ENCODE measurements around the gene UBE2J2.
"Not testable (repeated sequence)": the region's sequence is repeated elsewhere in the genome, so short reads cannot be mapped to it uniquely, and the experiment has no call there.

Gene UBE2J2

DNA sequence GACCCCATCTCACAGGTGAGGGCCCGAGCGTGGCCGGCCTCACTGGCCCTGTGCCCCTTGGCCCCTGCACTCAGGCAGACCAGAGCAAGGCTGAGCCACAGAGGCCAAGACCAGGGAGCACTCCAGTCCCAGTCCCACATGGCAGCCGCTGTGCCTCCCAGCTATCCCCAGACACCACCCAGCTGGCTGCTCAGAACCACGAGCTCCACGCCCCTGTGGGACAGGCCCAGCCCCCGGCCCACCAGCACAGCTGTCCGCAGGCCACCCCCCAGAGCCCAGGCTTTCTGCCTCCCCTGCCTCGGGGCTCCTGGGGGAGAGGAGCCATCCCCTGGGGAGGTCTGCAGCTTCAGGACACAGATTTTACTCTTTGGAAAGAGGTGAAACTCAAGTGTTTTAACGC lies 18.0 kb downstream of the UBE2J2 start:
- DNase-seq (ENCODE audit: low spot score) = no peak

DNA sequence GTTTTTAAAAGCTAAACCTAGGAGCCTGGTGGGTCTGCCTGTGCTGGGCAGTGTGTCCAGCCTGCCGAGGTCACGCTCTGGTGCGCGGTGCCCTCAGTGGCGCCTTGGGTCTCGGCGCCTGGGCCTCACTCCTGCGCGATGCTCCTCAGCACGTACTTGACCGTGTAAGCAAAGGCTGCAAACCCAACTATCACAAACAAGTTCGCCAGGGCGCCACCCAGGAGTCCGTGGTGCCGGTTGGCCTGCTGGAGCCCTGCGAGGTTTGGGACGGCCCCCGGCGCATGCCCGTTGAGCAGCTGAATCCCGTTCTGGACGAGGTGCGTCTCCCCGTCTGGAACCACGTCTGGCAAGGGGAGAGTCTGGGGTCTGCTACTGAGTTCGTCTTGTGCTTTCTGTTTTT lies 18.6 kb downstream of the UBE2J2 start:
- DNase-seq (ENCODE audit: low spot score) = no peak

- no peak for DNase-seq (ENCODE audit: low spot score)
Measured at GRCh38 chr1:1254667-1254998, 19.0 kb downstream of the UBE2J2 start.

DNA sequence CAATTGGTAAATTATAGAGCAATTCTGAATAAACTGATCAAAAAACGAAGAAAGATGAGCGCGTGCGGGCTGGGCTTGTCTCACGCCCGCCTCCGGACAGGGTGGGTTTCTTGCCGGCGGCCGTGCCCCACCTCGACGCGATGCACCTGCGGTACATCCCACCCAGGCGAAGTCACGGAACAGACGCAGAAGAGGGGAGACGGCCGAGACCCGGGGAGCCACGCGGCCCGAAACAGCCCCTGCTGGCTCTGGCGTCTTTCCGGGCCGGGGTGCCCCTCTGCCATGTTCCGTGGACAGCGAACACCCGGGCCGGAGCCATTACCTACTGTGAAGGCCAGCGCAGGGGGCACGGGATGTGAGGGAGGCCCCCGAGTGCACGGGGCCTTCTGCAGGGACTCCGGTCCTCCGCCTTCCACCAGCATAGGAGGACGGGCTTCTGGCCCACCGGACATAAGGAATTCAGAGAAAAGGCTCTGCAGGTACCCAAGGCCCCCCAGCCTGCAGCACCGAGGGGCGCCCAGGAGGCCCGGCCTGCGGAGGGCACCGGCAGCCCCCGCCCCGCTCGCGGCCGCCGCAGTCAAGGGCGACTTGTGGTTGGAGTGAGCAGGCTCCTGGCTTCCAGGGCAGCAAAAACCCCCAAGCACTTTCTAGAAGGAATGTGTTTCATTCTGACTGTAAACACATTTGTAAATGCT lies 19.5 kb downstream of the UBE2J2 start:
- no peak for DNase-seq (ENCODE audit: low spot score)

- DNase-seq (ENCODE audit: low spot score) = no peak
Measured at GRCh38 chr1:1253314-1253713, 20.3 kb downstream of the UBE2J2 start.

- DNase-seq (ENCODE audit: low spot score) = no peak
Measured at GRCh38 chr1:1250786-1251284, 22.8 kb downstream of the UBE2J2 start.

DNA sequence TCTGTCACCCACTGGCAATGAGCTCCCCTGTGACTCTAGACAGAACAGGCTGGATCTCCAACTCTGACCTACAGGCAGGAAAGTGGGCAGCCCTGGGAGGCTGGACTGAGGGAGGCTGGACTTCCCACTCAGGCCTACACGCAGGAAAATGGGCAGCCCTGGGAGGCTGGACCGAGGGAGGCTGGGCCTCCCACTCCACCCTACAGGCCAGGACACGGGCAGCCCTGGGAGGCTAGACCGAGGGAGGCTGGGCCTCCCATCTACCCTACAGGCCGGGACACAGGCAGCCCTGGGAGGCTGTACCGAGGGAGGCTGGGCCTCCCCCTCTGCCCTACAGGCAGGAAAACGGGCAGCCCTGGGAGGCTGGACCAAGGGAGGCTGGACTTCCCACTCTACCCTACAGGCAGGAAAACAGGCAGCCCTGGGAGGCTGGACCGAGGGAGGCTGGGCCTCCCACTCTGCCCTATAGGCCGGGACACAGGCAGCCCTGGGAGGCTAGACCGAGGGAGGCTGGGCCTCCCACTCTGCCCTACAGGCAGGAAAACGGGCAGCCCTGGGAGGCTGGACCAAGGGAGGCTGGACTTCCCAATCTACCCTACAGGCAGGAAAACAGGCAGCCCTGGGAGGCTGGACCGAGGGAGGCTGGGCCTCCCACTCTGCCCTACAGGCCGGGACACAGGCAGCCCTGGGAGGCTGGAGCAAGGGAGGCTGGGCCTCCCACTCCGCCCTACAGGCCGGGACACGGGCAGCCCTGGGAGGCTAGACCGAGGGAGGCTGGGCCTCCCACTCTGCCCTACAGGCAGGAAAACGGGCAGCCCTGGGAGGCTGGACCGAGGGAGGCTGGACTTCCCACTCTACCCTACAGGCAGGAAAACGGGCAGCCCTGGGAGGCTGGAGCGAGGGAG lies 25.4 kb downstream of the UBE2J2 start:
- DNase-seq (ENCODE audit: low spot score) = not testable (repeated sequence)

DNA sequence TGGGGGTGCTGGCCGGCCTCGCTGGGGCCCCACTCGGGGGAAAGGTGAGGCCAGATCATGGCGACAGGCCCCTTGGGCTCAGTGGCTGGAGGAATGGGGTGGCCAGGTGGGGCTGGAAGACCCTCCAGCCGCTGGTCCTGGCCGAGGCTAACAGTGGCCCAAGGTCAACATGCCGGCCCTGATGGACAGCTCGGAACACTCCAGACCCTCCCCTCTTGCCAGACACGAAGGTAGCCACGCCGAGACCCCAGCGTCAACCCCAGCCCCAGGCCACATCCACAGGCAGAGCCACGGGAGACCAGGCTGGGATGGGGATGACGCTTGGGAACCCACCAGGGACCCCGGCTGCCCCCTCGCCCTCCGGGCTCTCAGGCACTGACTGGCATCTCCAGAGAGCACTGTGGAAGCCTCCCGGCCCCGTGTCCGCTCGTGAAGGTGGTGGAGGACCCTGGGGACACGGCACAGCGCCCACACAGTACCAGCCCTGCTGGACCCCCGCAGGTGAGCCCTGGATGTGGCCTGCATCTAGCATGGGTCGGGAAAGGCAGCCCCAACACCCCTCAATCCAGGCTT lies 26.2 kb downstream of the UBE2J2 start:
- no peak for DNase-seq (ENCODE audit: low spot score)

GRCh38 chr1:1246577-1247340 lies 26.9 kb downstream of the UBE2J2 start, which contains the start of gene C1QTNF12:
TSS of gene C1QTNF12 (minus strand) at chr1:1246722. CDS start at chr1:1246690, 32 bp downstream.
- DNase-seq (ENCODE audit: low spot score) = no peak

DNA sequence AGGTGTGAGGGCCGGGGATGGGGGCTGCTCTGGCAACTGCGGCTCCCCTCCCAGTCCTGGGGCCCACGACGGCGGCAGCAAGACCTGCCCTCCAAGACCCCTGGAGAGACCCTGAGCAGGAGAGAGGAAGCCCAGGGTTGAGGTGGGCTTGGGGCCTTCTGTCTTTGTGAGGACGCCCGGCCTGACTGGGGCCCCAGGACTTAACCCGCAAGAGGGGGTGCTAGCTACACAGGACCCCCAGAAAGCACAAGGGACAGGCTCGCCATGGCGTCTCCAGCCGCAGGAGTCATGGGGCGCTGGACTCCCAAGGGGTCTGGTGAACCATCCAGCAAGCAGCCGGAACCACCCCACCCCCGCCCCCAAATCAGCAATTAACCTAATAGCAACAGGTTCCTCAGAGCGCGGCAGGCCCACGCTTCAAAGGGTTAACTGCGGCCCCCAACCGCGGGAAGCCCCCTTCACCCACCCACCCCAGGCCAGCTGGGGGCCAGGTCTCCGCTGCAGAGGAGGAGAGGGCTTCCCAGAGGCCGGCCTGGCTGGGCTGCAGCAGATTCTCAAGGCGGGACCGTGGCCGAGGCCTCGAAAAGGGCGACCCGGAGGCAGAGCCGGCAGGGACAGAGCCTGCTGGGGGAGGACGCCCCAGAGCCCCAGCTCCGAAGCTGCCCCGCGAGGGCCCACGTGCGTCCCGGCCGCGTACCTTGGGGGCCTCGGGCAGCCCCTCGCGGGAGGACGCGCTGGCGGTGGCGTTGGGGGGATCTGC lies 27.7 kb downstream of the UBE2J2 start:
- no peak for DNase-seq (ENCODE audit: low spot score)

- no peak for DNase-seq (ENCODE audit: low spot score)
Measured at GRCh38 chr1:1245178-1245816, 28.4 kb downstream of the UBE2J2 start.

GRCh38 chr1:1244192-1244811 lies 29.4 kb downstream of the UBE2J2 start:
- DNase-seq (ENCODE audit: low spot score) = no peak

DNA sequence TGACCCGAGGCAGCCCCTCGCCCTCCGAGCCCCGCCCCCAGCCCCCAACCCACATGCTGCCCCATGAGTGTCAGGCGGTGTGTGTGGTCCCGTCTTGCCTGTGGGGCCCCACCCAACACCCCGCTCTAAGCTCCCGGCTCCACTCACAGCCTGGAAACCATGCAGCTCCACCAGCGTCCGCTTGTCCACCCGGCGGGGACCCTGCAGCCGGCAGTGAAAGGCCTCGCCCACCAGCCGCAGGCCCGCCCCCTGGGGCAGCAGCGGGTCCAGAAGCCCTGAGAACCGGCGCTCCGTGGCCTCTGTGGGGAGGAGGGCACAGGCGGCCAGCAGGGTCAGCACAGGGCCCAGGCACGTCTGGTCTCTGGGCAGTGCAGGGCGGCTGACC lies 29.9 kb downstream of the UBE2J2 start:
- no peak for DNase-seq (ENCODE audit: low spot score)

DNA sequence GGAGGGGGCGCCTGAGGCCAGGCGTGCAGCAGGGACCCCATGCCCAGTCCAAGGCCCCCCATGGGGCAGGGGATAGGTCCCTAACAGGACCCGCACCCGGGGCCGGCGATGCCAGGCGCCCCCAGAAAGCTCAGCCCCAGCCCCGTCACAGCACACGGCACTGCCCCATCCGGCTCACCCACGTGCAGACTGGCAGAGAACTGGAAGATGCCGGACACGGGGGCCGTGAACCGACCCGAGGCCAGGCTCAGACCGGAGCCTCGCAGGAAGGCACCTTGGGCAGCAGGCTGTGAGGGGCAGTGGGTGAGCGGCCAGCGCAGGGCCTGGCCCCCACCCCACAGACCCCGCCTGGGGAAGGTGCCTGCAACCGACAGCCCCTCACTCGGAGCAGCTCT lies 30.4 kb downstream of the UBE2J2 start:
- DNase-seq (ENCODE audit: low spot score) = no peak

DNA sequence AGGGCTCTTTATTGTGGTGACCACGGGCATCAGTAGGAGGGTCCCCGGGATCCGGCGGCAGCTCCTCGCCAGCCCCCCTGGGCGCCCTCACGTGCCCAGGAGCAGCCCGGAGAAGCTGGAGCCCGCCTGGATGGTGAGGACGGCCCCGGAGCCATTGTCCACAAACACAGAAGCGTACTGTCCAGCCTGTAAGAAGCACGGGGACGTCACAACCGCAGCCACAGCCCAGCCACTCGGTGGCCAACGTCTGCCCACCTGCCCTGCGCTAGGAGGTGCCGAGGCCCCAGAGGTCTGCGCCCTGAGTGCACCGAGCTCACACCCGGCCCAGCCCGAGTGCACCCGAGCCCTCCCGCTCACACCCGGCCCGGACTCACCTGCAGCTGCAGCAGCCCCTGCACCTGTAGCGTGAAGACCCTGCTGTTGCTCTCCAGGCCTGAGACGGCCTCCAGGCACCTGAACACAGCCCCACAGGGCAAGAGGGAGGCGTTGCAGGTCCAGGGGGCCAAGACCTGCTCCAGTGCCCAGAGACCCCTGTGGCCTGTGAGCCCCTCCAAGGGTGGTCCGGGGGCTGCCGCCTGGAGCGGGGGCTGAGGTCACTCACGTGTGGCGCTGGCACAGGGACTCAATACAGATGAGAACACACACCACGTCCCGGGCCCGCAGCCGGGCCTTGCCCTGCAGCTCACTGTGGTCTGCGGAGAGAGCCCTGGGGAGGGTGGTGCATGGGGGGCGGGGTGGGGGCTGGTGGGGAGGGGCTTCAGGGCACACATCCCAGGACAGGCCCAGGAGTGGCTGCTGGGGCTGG lies 31.0 kb downstream of the UBE2J2 start:
- DNase-seq (ENCODE audit: low spot score) = no peak

GRCh38 chr1:1241588-1242219 lies 31.9 kb downstream of the UBE2J2 start:
- DNase-seq (ENCODE audit: low spot score) = no peak

- no peak for DNase-seq (ENCODE audit: low spot score)
Measured at GRCh38 chr1:1240822-1241587, 32.6 kb downstream of the UBE2J2 start.

DNA sequence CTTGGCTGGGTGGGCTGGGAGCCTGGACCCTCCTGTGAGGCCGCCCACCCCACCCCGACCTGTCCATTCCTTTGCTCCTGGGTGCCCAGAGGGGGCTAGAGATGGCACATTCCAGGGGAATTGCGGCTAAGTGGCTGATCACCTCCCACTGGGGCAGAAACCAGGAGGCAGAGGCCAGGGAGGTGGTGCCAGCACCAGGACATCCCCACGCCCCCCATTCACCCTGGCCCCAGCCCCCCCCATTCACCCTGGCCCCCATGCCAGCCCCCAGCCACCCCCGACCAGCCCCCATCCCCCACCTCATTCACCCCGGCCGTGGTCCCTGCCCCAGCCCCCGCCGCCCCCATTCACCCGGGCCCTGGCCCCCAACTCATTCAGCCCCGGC lies 33.3 kb downstream of the UBE2J2 start:
- no peak for DNase-seq (ENCODE audit: low spot score)
